GM19455 (cell line): Measurements from ENCODE around the gene CLMN.

Experiments used
- ATAC-seq: cut with Tn5 transposase; IDR thresholded peaks from one replicate; pipeline ENCODE4 v1.9.1; 2021; ENCODE audit not compliant: unreplicated experiment

The CLMN gene

DNA sequence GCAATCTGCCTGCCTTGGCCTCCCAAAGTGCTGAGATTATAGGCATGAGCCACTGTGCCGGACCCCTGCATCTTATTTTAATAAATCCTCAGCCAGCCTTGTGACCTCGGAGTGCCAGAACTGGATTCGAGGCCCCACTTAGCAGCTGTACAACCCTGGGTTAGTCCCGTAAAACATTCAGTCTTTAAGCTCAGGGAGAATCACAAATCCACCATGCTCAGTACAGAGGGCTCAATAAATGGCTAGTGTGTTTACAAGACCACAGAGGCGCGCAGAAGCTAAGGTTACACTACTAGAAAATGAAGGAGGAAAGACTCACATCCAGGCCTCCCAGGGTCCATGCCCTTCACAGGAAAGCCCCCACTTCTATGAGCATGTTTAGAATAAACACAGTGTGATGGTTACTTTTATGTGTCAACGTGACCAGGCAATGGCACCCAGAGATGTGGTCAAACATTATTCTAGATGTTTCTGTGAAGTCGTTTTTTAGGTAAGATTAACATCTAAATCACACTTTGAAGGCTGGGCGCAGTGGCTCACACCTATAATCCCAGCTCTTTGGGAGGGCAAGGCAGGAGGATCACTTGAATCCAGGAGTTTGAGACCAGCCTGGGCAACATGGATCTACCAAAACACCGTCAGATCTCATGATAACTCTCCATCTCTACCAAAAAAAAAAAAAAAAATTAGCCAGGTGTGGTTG is 55.3 kb downstream of the CLMN start:
- no peak for ATAC-seq

DNA sequence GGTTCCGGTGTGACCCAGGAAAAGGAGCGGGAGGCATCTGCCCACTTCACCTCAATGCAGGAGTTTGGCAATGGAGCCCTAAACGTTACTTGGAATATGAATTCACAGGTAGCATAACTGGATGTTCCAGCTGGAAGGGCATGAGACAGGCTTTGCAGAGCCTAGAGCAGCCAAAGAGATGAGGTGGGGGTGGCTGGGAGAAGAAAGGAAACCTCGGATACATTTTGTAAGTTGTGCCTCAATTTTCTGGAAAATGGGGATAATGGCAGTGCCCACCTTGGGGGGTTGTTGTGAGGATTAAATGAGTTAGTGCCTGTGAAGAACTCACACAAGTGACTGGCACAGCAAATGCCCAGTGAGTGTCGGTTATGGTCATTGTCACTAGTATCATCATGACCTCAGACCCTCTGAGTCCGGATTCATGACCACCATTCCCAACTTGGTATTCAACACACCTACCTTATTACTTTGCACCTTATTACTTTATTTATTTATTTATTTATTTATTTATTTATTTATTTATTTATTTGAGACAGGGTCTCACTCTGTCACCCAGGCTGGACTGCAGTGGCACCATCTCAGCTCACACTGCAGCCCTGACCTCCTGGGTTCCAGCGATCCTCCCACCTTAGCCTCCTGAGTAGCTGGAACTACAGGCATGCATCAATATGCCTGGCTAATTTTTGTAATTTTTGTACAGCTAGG is 56.0 kb downstream of the CLMN start:
- ATAC-seq = no peak

DNA sequence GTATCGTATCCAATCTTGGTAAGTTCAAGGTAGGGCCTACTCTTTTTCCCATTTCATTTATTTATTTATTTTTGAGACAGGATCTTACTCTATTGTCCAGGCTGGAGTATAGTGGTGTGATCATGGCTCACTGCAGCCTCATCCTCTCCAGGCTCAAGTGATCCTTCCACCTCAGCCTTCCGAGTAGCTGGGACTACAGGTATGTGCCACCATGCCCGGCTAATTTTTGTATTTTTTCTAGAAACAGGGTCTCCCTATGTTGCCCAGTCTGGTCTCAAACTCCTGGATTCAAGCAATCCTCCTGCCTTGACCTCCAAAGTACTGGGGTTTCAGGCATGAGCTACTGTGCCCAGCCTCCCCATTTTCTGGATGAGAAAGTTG is 57.2 kb downstream of the CLMN start:
- no peak for ATAC-seq

DNA sequence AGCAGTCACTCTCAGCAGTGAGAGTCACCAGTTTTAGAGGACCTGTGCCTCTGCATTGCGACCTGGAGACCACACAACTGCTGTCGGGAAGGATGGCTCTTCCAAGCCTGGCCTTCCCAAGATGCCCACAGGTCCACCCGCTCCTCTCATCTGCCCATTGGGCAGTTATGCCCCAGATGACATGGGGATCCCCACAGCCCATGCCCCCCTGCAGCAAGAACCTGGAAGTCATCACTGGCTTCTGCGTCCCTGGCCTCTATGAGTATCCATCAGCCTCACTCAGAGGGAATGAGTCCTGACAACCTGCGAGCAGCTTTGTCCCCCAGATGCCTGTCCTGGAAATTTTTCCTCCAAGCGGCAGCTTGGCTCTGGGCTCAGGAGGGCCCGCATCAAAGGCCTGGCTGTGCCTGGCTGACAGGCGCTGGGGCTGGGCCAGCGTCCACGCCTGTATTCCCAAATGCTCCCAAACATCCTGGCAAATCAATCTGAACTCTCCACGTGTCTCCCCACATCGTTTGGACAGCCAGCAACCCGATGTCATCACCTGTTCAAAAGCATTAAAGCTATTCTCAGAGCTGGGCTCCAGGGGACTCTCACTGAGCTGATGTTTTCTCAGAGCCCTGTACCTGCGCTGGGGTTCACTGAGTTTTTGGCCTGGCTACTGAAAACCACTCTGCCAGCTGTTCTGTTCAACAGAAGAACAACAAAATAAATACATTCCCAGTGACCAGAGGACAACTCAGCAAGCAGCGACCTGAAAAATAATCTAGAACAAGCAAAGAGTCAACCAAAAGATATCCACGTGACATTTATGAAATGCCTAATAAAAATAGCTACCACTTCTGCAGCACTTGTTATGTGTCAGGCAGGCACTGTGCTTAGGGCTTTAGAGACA is 57.8 kb downstream of the CLMN start:
- ATAC-seq = no peak

DNA sequence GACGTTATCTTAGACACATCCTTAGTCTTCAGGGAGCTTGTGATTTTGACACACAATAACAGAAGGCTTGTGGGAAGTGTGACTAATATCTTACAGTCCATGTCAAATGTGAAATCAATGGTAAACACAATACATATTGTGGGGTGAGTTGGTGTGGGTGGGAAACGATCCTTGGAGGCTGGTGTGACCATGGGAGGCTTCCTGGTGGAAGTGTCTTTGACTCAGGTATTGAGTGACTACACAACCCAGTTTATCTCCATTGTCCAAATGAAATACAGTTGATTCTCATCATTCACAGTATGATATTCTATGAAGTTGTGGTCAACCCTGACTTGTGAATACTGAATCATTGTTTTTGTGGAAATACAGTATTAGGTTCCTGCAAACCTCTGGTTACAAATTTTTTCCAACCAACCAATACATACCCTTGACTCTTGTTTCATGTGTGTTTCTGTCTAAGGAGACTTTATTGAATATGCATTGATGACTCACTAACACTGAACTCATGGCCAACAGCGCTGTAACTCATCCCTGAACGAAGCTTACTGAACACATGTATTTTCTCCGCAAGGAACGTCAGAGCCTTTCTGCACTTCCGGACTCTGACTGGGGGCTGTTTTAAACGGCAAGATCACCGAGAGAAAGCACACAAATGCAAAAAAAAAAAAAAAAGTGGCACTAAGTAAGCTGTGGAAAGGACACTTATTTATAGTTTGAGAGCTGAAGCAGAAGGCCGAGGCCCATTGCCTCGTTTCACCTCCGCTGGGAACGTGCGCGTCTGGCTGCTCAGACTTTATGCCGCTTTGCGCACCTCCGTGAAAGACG is 59.0 kb downstream of the CLMN start:
- no peak for ATAC-seq

DNA sequence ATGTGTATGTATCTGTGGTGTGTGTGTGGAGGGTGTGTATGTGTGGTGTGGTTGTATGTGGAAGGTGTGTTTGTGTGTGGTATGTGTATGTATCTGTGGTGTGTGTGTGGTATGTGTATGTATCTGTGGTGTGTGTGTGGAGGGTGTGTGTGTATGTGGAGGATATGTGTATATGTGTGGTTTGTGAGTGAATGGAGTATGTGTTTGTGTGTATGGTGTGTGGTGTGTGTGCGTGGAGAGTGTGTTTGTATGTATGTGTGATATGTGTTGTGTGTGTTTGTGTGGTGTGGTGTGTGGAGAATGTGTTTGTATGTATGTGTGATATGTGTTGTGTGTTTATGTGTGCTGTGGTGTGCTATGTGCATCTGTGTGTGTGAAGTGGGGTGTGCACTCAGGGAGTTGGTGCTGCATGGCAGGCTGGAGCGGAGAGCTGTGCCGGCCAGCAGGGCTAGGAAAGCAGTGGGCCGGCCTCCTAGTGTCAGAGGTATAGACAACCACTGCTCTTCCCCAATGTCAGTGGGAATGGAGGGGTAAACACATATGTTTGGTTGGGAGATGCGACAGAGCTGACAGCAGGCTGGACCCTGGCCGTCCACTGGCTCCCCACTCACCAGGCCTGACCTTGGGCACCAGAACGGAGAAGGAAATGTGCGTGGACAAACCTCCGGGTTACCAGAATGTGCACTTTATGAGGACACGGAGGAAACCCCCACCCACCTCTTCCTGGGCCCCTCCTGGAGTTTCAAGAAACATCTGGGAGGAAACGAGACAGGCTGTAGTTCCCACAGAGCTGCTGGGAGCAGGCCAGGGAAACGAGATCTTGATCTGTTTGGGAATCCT is 60.7 kb downstream of the CLMN start:
- ATAC-seq = no peak

DNA sequence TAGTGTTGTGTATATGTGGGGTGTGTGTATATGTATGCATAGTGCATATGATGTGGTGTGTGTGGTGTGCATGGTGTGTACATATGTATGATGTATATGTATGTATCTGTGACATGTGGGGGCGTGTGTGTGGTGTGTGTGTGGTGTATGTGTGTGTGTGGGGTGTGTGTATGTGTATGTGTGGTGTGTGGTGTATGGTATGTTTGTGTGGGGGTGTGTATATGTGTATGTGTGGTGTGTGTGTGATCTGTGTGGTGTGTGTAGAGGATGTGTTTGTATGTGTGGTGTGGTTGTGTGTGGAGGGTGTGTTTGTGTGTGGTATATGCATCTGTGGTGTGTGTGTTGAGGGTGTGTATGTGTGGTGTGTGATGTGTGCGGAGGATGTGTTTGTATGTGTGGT is 61.6 kb downstream of the CLMN start:
- ATAC-seq = no peak

DNA sequence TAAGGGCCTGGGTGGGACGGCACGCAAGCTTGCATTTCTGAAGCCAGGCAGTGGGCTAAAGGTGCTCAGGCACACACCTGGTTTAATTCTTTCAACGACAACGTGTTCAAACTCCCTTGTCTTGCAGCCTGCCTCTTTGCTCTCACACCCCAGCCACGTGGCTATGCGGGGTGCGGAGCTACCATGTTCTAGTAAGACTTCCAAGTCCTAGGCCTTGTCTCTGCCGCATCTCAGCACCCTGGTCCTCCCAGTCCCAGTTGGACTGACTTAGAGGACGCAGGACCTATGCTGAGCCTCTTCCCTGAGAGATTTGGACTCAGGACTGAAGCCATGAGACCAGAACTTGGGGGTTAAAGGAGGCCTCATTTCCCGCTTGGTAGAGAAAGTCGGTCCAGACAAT is 62.2 kb downstream of the CLMN start:
- no peak for ATAC-seq

DNA sequence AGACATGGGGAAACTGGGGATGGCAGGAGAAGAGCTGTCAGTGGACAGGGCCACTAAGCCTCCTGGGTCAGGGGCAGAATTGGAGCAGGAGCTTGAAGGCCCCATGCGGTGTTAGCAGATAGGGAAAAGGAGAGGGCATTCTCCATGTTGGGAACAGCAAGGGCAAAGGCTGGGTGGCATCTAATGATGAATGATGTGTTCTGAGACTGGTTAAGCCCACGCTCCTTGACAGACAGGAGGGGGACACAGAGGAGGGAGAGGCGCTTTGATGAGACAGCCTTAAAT is 63.0 kb downstream of the CLMN start:
- ATAC-seq = no peak

DNA sequence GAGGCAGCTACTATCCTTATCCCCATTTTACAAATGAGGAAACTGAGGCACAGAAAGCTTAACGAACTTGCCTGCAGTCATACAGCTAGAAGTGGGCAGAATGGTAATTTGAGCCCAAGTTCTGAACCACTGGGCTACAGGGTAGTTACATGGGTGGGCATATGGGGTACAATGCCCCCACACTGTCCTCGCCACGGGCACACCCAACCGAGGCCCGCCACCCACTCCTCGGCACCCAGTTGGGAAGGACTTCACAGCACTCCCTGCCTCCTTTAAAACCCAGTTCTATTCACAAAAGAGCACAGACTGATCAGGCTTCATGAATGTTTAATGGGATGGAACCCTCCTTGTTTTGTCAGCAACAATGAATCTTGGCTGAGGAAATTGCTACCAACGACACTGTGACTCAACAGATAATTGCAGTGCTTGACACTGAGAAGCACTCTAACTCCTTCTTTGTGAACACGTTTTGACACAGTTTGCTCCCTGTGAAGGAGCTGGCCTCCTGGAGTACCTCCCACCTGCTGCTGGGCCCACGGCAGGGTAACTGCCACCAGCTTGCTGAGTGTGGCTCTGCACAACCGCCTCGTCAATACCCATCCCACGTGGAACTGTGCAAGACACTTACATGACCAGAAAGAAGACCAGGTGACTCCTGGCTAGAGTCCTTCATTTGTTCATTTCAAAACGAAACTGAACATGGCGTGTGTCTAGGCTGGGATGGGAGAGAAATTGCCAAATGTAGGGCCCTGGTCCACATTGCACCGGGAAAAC is 63.5 kb downstream of the CLMN start:
- no peak for ATAC-seq

DNA sequence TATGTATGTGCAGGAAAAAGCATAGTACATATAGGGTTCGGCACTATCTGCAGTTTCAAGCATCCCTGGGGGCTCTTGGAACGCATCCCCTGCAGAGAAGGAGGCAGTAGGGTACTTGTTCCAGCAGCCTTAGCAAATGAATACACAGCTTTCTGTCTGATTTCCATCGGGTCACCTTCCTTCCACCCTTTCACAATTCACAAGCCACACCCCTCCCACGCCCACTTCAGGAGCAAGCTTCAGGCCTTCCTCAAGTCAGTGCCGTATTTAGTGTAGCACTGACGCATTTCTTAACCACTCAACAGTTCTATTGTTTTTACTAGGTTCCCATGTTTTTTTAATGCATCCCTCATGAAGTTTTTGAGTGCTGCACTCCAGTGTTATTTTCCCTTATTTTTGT is 64.2 kb downstream of the CLMN start:
- ATAC-seq = peak; percentile 55

DNA sequence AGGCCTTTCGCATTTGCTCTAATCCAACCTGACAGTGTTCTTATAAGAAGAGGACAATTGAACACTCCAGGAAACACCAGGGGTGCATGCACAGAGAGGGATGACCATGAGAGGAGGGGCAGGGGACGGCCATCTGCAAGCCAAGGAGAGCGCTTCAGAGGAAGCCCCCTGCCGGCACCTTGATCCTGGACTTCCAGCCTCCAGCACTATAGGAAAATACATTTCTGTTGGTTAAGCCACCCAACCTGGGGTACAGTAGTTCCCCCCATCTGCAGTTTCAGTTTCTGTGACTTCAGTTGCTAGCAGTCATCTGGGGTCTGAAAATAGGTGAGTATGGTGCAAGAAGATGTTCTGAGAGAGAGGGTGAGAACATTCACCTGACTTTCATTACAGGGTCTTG is 64.7 kb downstream of the CLMN start:
- peak; percentile 71 for ATAC-seq

DNA sequence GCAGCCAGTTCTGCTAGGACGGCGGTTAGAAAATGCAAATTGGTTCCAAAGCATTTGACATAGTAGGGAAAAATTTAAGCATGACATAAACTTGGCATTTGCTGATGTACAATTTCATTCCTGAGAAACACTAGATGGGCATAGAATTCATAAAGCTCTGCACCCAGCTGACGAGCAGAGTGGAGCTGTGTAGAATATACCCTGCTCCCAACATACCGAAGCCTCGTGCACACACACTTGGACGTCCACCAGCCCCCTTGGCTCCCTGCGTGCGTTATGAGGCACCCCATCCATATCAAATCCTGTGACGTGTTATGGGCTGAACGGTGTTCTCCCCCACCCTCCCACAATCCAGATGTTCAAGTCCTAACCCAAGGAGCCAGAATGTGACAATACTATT is 65.4 kb downstream of the CLMN start:
- ATAC-seq = no peak

DNA sequence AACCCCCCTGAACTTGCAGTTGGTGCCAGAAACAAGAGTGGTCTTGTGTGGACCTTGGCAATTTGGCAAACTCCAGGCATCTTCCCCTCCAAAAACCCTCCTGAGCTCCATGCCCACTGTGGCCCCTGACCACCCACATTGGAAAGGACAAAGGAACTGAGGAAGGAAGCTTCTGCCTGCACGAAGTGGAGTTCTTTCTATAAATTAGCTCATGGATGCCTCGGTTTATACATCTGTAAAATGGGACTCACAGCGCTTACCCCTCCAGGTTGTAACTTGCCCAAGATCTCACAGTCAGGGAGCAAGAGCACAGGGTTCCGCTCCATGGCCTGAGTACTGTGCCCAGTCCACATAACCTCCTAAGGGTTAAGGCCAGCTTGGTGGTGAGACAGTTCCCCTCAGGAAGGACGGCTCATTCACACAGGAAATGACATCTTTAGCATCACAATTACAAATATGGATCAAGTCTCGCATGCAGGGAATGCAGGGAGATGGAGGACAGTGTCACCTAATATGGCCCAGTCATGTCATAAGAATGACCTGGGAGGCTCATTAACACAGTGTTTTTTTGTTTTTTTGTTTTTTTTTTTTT is 66.6 kb downstream of the CLMN start:
- ATAC-seq = no peak

DNA sequence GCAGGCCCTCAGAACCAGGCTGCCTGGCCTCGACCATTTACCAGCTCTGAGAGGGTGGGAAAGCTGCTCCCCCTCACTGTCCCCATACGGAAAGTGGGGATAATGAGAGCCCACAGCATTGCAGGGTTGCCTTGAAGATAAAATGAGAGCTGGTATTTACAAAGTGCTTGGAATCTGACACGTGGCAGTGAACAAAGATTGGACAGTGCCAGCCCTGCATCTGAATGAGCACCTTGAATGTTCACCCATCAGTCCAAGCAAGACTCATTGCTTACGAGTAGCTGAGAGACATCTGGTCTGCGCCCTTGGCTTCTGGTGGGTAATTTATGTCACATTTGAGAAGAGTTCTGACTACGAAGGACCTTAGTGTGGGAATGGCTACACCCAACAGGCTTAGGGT is 67.5 kb downstream of the CLMN start:
- no peak for ATAC-seq

DNA sequence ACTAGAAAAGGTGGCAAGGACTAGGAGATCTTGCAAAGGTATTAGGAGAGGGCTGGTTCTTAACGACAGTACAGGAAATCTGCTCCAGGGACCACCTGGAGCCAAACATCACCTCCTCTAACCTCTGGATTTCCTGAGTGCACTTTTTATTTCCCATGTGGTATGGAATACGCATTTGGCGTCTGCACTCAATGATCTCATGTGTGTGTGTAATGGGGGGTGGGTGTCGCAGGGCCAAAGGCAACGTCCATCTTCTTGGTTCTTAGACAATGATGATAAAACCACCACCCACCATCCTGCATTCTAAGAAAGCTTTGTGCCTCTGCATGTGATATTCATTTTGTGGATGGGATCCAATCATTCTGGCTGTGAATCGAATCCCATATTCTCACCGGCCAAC is 68.8 kb downstream of the CLMN start:
- ATAC-seq = no peak

DNA sequence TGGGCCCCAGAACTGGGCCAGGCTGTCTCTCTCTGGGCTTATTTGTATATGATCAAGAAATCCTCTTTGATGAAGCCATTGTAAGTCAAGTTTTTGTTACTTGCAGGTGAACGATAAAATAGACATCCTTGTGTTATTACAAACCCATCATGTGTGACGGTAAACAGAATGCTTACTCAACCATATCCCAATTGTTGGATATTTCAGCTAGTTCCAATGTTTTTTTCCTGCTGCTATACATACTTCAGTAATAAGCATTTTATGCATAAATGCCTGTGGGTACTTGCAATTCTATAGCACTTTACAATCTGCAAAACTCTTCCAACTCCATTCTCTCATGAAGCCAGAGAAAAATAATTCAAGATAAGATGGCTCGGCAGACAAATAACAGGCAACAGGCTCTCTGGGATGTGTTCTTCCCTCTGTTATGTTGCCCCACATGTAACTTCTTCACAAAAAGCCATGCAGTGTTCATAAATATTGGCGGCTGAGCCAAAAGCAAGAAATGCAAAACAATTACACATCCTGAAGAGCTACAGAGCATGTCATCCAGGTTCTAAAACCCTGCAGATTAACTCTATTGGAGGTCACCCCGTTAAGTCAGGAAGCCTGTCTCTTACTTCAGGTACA is 69.5 kb downstream of the CLMN start:
- ATAC-seq = no peak

DNA sequence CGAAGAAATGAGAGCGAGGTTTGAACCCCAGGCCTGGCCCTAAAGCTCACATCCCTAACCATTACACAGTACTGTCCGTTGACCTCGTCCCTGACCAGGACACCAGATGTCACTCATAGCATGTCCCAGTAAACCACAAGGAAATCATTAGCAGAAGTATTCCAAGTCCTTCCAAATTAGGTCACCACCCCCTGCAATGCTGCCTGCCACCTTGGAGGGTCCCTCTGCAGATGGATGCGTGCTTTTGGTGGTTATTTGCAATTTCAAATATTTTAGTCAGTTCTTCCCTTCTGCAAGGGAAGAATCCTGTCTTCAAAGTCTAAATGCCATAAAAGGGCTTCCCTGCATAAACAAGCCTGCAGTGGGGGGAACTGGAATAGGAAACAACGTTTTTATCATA is 71.3 kb downstream of the CLMN start:
- ATAC-seq = no peak

DNA sequence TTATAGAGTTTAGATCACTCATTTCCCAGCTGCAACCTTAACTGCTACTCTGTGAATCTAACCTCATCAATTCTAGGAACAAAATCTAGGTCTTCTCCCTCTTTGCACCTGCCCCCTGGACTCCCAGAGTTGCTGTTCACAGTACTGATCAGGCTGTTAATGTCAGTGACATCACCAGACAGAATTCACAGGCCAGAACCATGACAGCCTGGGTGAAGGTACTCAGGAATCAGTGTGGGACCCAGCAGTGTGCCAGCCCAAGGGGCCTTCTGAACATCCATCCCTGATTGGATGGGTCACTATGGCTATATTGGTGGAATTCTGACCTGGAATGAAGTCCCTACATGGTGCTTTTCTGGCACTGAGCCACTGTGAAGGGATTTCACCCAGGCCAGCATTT is 72.8 kb downstream of the CLMN start:
- no peak for ATAC-seq
